HS-5 (cell line): Measurements from ENCODE around the gene LARGE1.
"Not testable (repeated sequence)": the region's sequence is repeated elsewhere in the genome, so short reads cannot be mapped to it uniquely, and the experiment has no call there.

Source experiments
- DNase-seq: peaks from one replicate; pipeline ENCODE4 v3.0.0-alpha.2; 2012; ENCODE audit warnings: low read depth

LARGE1 gene

GRCh38 chr22:33883961-33884808 is 36.1 kb downstream of the LARGE1 start:
- no peak for DNase-seq

GRCh38 chr22:33883561-33883960 is 36.7 kb downstream of the LARGE1 start:
- no peak for DNase-seq

GRCh38 chr22:33882991-33883390 is 37.3 kb downstream of the LARGE1 start:
- DNase-seq: no peak

GRCh38 chr22:33880986-33881385 is 39.3 kb downstream of the LARGE1 start:
- no peak for DNase-seq

GRCh38 chr22:33879796-33880195 is 40.5 kb downstream of the LARGE1 start:
- no peak for DNase-seq

GRCh38 chr22:33875316-33875715 is 45.0 kb downstream of the LARGE1 start:
- no peak for DNase-seq

GRCh38 chr22:33874206-33874605 is 46.1 kb downstream of the LARGE1 start:
- no peak for DNase-seq

- no peak for DNase-seq
Observed at GRCh38 chr22:33873666-33874065, 46.6 kb downstream of the LARGE1 start.

GRCh38 chr22:33873186-33873585 is 47.1 kb downstream of the LARGE1 start:
- DNase-seq: no peak

GRCh38 chr22:33871935-33872334 is 48.3 kb downstream of the LARGE1 start:
- DNase-seq: no peak

GRCh38 chr22:33869946-33870345 is 50.3 kb downstream of the LARGE1 start:
- DNase-seq: no peak

GRCh38 chr22:33867971-33868370 is 52.3 kb downstream of the LARGE1 start:
- no peak for DNase-seq

GRCh38 chr22:33867118-33867866 is 53.0 kb downstream of the LARGE1 start:
- DNase-seq: no peak

GRCh38 chr22:33866511-33866910 is 53.8 kb downstream of the LARGE1 start:
- DNase-seq: no peak

GRCh38 chr22:33865996-33866395 is 54.3 kb downstream of the LARGE1 start:
- DNase-seq: no peak

GRCh38 chr22:33865248-33865647 is 55.0 kb downstream of the LARGE1 start:
- DNase-seq: no peak

- no peak for DNase-seq
Observed at GRCh38 chr22:33864723-33865130, 55.5 kb downstream of the LARGE1 start.

GRCh38 chr22:33861216-33861875 is 58.9 kb downstream of the LARGE1 start:
- DNase-seq: no peak

- DNase-seq: no peak
Observed at GRCh38 chr22:33860386-33860785, 59.9 kb downstream of the LARGE1 start.

GRCh38 chr22:33859311-33859710 is 61.0 kb downstream of the LARGE1 start:
- no peak for DNase-seq

- DNase-seq: not testable (repeated sequence)
Observed at GRCh38 chr22:33858653-33859052, 61.6 kb downstream of the LARGE1 start.

- DNase-seq: not testable (repeated sequence)
Observed at GRCh38 chr22:33857767-33858166, 62.5 kb downstream of the LARGE1 start.

- DNase-seq: no peak
Observed at GRCh38 chr22:33854724-33855123, 65.6 kb downstream of the LARGE1 start.
